HT-29 (cell line): Measurements from ENCODE around the gene RPS6KA1. TPM values are rescaled to one million over a fixed set of nuclear protein-coding genes. Genes with fewer than 3 reads are reported as not detected.
"Not testable (repeated sequence)": the region's sequence is repeated elsewhere in the genome, so short reads cannot be mapped to it uniquely, and the experiment has no call there.

Source experiments
- DNase-seq: peaks from one replicate; pipeline ENCODE4 v3.0.0-alpha.2; 2015; ENCODE audit warnings: low spot score
- total RNA-seq: library from RNA; depleted of rRNA; stranded (reverse); fragments of >200 nt; shearing (Covaris generic); gene quantifications from 2 replicates; pipeline ENCODE4 v1.2.3, GENCODE V29; 2014

Gene RPS6KA1
- total RNA-seq, 1 experiment from 2014 or later, result 79.8 TPM

GRCh38 chr1:26554781-26555180 lies 25.2 kb downstream of the RPS6KA1 start:
- no peak for DNase-seq

GRCh38 chr1:26555550-26555981 lies 26.0 kb downstream of the RPS6KA1 start:
- no peak for DNase-seq

GRCh38 chr1:26556111-26556510 lies 26.6 kb downstream of the RPS6KA1 start:
- no peak for DNase-seq

GRCh38 chr1:26557008-26557407 lies 27.4 kb downstream of the RPS6KA1 start:
- DNase-seq, result no peak

GRCh38 chr1:26558685-26559048 lies 29.1 kb downstream of the RPS6KA1 start:
- no peak for DNase-seq

- DNase-seq, result no peak
Measured at GRCh38 chr1:26560403-26560780, 30.8 kb downstream of the RPS6KA1 start.

- DNase-seq, result no peak
Measured at GRCh38 chr1:26570287-26570686, 40.7 kb downstream of the RPS6KA1 start.

GRCh38 chr1:26571381-26571780 lies 41.8 kb downstream of the RPS6KA1 start:
- DNase-seq, result no peak

GRCh38 chr1:26574018-26574417 lies 44.5 kb downstream of the RPS6KA1 start:
- no peak for DNase-seq

- no peak for DNase-seq
Measured at GRCh38 chr1:26574719-26575251, 45.2 kb downstream of the RPS6KA1 start.

- DNase-seq, result no peak
Measured at GRCh38 chr1:26575348-26575747, 45.8 kb downstream of the RPS6KA1 start.

GRCh38 chr1:26578167-26578566 lies 48.6 kb downstream of the RPS6KA1 start:
- no peak for DNase-seq

GRCh38 chr1:26579681-26580111 lies 50.1 kb downstream of the RPS6KA1 start:
- DNase-seq, result no peak

- DNase-seq, result no peak
Measured at GRCh38 chr1:26580116-26580515, 50.6 kb downstream of the RPS6KA1 start.

- no peak for DNase-seq
Measured at GRCh38 chr1:26581287-26581651, 51.7 kb downstream of the RPS6KA1 start.

- DNase-seq, result no peak
Measured at GRCh38 chr1:26582053-26582835, 52.7 kb downstream of the RPS6KA1 start.

- no peak for DNase-seq
Measured at GRCh38 chr1:26582836-26583460, 53.4 kb downstream of the RPS6KA1 start.

- peak; percentile 19 for DNase-seq
Measured at GRCh38 chr1:26583646-26584485, 54.3 kb downstream of the RPS6KA1 start.

GRCh38 chr1:26584588-26584987 lies 55.0 kb downstream of the RPS6KA1 start:
- DNase-seq, result not testable (repeated sequence)

- no peak for DNase-seq
Measured at GRCh38 chr1:26585471-26585870, 55.9 kb downstream of the RPS6KA1 start.

GRCh38 chr1:26593385-26593784 lies 63.8 kb downstream of the RPS6KA1 start:
- no peak for DNase-seq

- not testable (repeated sequence) for DNase-seq
Measured at GRCh38 chr1:26594593-26594992, 65.0 kb downstream of the RPS6KA1 start.
